Adrenal gland (tissue), 12 donors: Measurements from ENCODE around the gene AMPD2. TPM values are rescaled to one million over a fixed set of nuclear protein-coding genes. Genes with fewer than 3 reads are reported as not detected.

Source experiments
- DNase-seq, 7 donors: peaks; one replicate each; pipeline ENCODE4 v3.0.0-alpha.2; 2019 to 2020
- H3K27ac ChIP-seq, 5 donors: fragments of 200-600 bp; sonication (generic) in 4 of 5; 1 replicate in 3 of 5; 2 replicates in 2 of 5; pipeline versions ENCODE4 v1.5.1 to v1.8.0; 2016 to 2020; ENCODE audit warnings: mild to moderate bottlenecking in 1 of 5
- H3K27me3 ChIP-seq: fragments of 200-600 bp; 2 replicates; pipeline ENCODE4 v1.8.0; 2021
- H3K36me3 ChIP-seq, 2 donors: fragments of 200-600 bp; replicated peaks in 1 of 2; 1 replicate in 1 of 2; 2 replicates in 1 of 2; pipeline versions ENCODE4 v1.5.1 to v1.8.0; 2018 to 2022
- H3K4me1 ChIP-seq, 2 donors: fragments of 200-600 bp; replicated peaks in 1 of 2; 1 replicate in 1 of 2; 2 replicates in 1 of 2; pipeline versions ENCODE4 v1.5.1 to v1.8.0; 2018 to 2021
- H3K4me3 ChIP-seq, 4 donors: fragments of 200-600 bp; sonication (generic) in 3 of 4; one replicate each; pipeline ENCODE4 v1.5.1; 2016 to 2018
- H3K9me3 ChIP-seq, 3 donors: fragments of 200-600 bp; sonication (generic) in 1 of 3; replicated peaks in 1 of 3; 1 replicate in 2 of 3; 2 replicates in 1 of 3; pipeline versions ENCODE4 v1.5.1 to v1.8.0; 2016 to 2021
- POLR2A ChIP-seq, 2 donors: fragments of 450-650 bp; IDR thresholded peaks; one replicate each; pipeline ENCODE4 v1.6.1; 2017; ENCODE audit warnings: antibody characterized with exemption in 2 of 2, mild to moderate bottlenecking in 2 of 2, moderate library complexity in 1 of 2
- WGBS, 4 donors: extraction: QIAGEN DNeasy Blood & Tissue Kit in 2 of 4; methylation state at CpG; one replicate each; pipeline versions ENCODE4 v1.1.5 to v1.1.7; 2013 to 2017; 5-methylcytosine and 5-hydroxymethylcytosine counted together
- intact Hi-C, 2 donors: fragments of 100-400 bp; cut with DNase I; formaldehyde crosslinking; loops; one replicate each; pipeline versions ENCODE4 v1.14.1 to v1.15.0; 2022 to 2023
- polyA plus RNA-seq, 3 donors: library from polyadenylated mRNA; stranded (reverse); fragments of 200-250 nt in 2 of 3; fragments of 350-450 nt in 1 of 3; fragmentation: Illumina TruSeq in 1 of 3; extraction: RNeasy Lipid Tissue Mini Kit (QIAGEN cat#74804) in 1 of 3; gene quantifications; one replicate each; pipeline ENCODE4 v1.2.3, GENCODE V29; 2013 to 2014
- total RNA-seq, 9 donors: library from RNA; depleted of rRNA in 4 of 9; stranded (reverse); fragments of >200 nt in 4 of 9; fragments of 120-200 nt in 1 of 9; fragmentation: NEBNext Ultra II Directional in 1 of 9; extraction: Animal tissue kit (Norgen Biotek cat#: 25700) in 1 of 9; gene quantifications; one replicate each; pipeline versions ENCODE4 v1.1.0 to v1.2.4, GENCODE V29; 2013 to 2023
- TF ChIP-seq, protein P1 (sequence below), 6 experiments: fragments of 450-650 bp in 4 of 6; fragments of 200-600 bp in 2 of 6; sonication (generic) in 1 of 6; IDR thresholded peaks; 1 replicate in 5 of 6; 2 replicates in 1 of 6; pipeline versions ENCODE4 v1.5.1 to v1.8.0; 2016 to 2021; ENCODE audit warnings: antibody characterized with exemption in 6 of 6, mild to moderate bottlenecking in 2 of 6, moderate library complexity in 1 of 6
- donor health status: healthy with polysubstance abuse.
- donor health status: Bipolar disorder and iron deficiency.
- donor health status: DM: yes; HTN: yes; CAD: no.
- donor health status: DM: no; HTN: no; CAD: no.
- donor health status: DM: no; HTN: no; CAD: no.
- donor health status: DM: yes; HTN: yes; CAD: no.

AMPD2 gene
- total and polyA plus RNA-seq, 12 donors: 28.4 to 170 (median 69.2) TPM

DNA sequence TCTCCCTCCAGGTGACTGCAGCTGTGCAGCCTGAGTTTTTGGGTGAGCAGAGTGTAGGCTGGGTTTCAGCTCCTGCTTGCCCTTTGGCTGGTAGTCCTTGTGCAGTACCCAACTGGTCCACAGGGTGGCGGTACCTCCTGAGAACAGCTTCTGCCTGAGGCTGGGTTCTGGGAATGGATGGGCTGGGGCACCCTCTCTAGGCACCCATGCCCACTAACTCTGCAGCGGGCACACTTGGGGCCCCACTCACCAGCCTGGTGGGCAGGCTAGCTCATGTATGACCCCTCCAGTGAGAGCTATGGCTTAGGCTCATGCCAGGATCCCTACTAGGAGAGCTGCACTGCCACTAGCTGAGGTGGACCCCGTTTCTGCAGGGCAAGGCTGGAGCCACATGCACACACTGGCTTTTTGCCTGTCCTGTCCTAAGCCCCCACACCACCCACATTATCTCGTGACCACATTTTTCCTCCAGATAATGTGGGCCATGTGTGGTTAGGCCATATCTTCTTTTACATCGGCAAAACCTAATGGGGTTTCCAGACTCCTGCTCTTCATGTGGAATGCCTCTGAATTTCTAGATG, 20.7 kb downstream of the AMPD2 start:
- Histone ChIP-seq H3K27me3 (no peaks in the 10 kb centered on the region), H3K36me3 (no peaks in the 10 kb centered on the region), H3K9me3 (no peaks in the 10 kb centered on the region), H3K4me3 (no peak overlapping the region), H3K4me1 (peaks cover 0 to 11% of the 10 kb centered on the region in 2 donors), H3K27ac (no peak overlapping the region)
- WGBS, 4 donors: 35 to 59% (median 38%) methylated on average over 3 to 5 of the region's 5 CpGs
- TF ChIP-seq, protein P1, sequence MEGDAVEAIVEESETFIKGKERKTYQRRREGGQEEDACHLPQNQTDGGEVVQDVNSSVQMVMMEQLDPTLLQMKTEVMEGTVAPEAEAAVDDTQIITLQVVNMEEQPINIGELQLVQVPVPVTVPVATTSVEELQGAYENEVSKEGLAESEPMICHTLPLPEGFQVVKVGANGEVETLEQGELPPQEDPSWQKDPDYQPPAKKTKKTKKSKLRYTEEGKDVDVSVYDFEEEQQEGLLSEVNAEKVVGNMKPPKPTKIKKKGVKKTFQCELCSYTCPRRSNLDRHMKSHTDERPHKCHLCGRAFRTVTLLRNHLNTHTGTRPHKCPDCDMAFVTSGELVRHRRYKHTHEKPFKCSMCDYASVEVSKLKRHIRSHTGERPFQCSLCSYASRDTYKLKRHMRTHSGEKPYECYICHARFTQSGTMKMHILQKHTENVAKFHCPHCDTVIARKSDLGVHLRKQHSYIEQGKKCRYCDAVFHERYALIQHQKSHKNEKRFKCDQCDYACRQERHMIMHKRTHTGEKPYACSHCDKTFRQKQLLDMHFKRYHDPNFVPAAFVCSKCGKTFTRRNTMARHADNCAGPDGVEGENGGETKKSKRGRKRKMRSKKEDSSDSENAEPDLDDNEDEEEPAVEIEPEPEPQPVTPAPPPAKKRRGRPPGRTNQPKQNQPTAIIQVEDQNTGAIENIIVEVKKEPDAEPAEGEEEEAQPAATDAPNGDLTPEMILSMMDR (IDR thresholded peaks at IDR 0.05): peak; percentile 80 to 98 (median 91)
- TF ChIP-seq POLR2A (IDR thresholded peaks at IDR 0.05): no peak
- intact Hi-C loops: loop anchor here (2.0 to 5.0 kb wide), 3 partner anchors 132 to 342 kb away; partner anchors contain the start of gene AHCYL1 (in 1 of the 2)
- DNase-seq: peak; percentile 85 to 97 (median 90)

DNA sequence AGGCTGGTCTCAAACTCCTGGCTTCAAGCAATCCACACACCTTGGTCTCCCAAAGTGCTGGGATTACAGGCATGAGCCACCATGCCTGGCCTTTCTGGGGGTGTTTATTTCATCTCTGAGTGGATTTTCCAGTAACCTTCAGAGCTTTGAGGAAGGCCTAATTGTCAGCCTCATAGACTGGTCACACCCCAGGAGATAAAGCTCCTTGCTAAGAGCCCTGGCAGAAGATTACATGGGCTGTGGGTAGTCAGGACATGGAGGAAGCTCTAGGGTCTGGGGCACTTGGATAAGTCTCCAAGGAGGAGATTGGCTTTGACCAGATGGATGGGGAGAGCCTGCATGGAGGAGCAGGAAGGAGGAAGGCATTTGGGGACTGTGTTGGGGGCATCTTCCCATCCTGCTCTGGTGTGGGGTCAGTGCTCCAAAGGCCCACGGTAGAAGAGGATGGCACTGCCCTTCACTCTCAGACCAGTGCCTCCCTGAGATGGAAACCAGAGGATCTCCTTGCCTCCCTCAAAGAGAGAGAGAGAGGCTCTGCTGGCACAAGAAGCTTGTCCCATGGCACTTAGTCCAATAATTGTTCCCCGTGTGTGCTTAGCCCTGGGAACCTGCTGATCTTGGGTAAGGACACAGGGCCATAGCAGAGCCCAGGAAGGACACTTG, 21.6 kb downstream of the AMPD2 start:
- Histone ChIP-seq H3K4me3 (no peak overlapping the region), H3K9me3 (no peaks in the 10 kb centered on the region), H3K36me3 (no peaks in the 10 kb centered on the region), H3K4me1 (peaks cover 0 to 5% of the 10 kb centered on the region in 2 donors), H3K27ac (no peak overlapping the region), H3K27me3 (no peaks in the 10 kb centered on the region)
- 59 to 100% (median 82%) methylated on average over 1 to 2 of the region's 2 CpGs for WGBS, 4 donors
- DNase-seq: peak in 1 of 7 donors; percentile 14
- TF ChIP-seq, protein P1 (IDR thresholded peaks at IDR 0.05): no peak
- no peak for TF ChIP-seq POLR2A (IDR thresholded peaks at IDR 0.05)
- intact Hi-C loops: loop anchor here (2.0 to 5.0 kb wide), 3 partner anchors 131 to 341 kb away; partner anchors contain the start of gene AHCYL1 (in 1 of the 2)

DNA sequence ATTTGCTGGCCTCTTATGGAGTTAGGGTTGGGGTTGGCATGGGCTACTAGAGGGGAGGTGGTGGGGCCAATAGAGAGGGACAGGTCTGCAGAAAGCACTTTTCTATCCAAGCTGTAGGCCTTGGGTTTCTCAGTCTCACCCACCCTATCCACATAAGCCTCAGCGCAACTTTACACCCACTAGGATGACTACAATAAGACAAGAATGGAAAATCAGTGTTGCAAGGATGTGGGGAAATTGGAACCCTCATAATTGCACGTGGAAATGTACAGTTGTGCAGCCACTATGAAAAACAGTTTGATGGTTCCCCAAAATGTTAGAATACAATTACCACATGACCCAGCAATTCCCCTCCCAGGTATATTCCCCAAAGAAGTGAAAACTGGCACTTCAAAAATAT, 22.2 kb downstream of the AMPD2 start:
- Histone ChIP-seq H3K27ac (no peak overlapping the region), H3K9me3 (no peaks in the 10 kb centered on the region), H3K4me3 (no peak overlapping the region), H3K36me3 (no peaks in the 10 kb centered on the region), H3K27me3 (no peaks in the 10 kb centered on the region), H3K4me1 (no peaks in the 10 kb centered on the region)
- TF ChIP-seq, protein P1 (IDR thresholded peaks at IDR 0.05): no peak
- TF ChIP-seq POLR2A (IDR thresholded peaks at IDR 0.05): no peak
- 77 to 88% (median 82%) methylated on average over 2 of the region's 2 CpGs for WGBS, 4 donors
- intact Hi-C loops: loop anchor here (2.0 to 5.0 kb wide), 3 partner anchors 130 to 340 kb away; partner anchors contain the start of gene AHCYL1 (in 1 of the 2)
- DNase-seq: no peak

DNA sequence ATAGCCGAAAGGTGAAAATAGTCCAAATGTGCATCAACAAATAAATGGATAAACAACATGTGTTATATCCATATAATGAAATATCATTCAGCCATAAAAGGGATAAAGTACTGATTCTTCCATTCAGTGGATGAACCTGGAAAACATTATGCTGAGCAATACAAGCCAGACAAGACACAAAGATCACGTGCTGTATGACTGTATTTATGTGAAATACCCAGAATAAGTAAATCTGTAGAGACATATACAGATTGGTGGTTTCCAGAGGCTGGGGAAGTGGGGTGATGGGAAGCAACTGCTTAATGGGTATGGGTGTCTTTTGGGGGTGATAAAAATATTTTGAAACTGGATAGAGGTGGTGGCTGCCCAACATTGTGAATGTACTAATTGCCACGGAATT, 23.0 kb downstream of the AMPD2 start:
- 56 to 67% (median 59%) methylated on average over 3 of the region's 3 CpGs for WGBS, 4 donors

More for the DNA sequence above, 23.0 kb downstream of the AMPD2 start:
- no peaks in the 10 kb centered on the region for H3K9me3 ChIP-seq
- no peak overlapping the region for H3K27ac ChIP-seq
- H3K27me3 ChIP-seq: no peaks in the 10 kb centered on the region
- intact Hi-C loops: loop anchor here in 1 of 2 donors (5.0 kb wide), 2 partner anchors 130 to 340 kb away; partner anchors contain the start of gene AHCYL1
- peak in 1 of 7 donors; percentile 3 for DNase-seq
- no peak for TF ChIP-seq POLR2A (IDR thresholded peaks at IDR 0.05)
- TF ChIP-seq, protein P1 (IDR thresholded peaks at IDR 0.05): no peak
- no peaks in the 10 kb centered on the region for H3K4me1 ChIP-seq
- H3K4me3 ChIP-seq: no peak overlapping the region
- H3K36me3 ChIP-seq: no peaks in the 10 kb centered on the region
